ES-I3 (cell line): Measurements from ENCODE around the gene HSD11B2.

Experiments
- H3K36me3 ChIP-seq: 2 replicates; pipeline ENCODE4 v1.6.1; 2013; ENCODE audit warnings: mild to moderate bottlenecking, low read length, control low read depth, moderate library complexity; ENCODE audit not compliant: insufficient read depth
- H3K4me1 ChIP-seq: 2 replicates; pipeline ENCODE4 v1.6.1; 2013; ENCODE audit warnings: mild to moderate bottlenecking, control low read depth, low read length; ENCODE audit not compliant: insufficient read depth
- H3K9ac ChIP-seq: 2 replicates; pipeline ENCODE4 v1.6.1; 2013; ENCODE audit warnings: low read depth, mild to moderate bottlenecking, low read length, moderate library complexity
- H3K9me3 ChIP-seq: 2 replicates; pipeline ENCODE4 v1.6.1; 2013; ENCODE audit warnings: mild to moderate bottlenecking, low read length, moderate library complexity; ENCODE audit not compliant: control insufficient read depth, insufficient read depth

The HSD11B2 gene

GRCh38 chr16:67456391-67457081 lies 25.6 kb downstream of the HSD11B2 start:
- Histone ChIP-seq H3K9me3 (no peaks in the 10 kb centered on the region), H3K36me3 (no peaks in the 10 kb centered on the region), H3K9ac (no peak overlapping the region), H3K4me1 (no peaks in the 10 kb centered on the region; the same call in 1 of the 2 replicates)

- Histone ChIP-seq H3K36me3 (no peaks in the 10 kb centered on the region), H3K9me3 (no peaks in the 10 kb centered on the region), H3K9ac (no peak overlapping the region), H3K4me1 (no peaks in the 10 kb centered on the region; the same call in 1 of the 2 replicates)
Observed at GRCh38 chr16:67457611-67458010, 26.7 kb downstream of the HSD11B2 start.

- Histone ChIP-seq H3K9me3 (no peaks in the 10 kb centered on the region), H3K4me1 (no peaks in the 10 kb centered on the region; the same call in 1 of the 2 replicates), H3K36me3 (no peaks in the 10 kb centered on the region), H3K9ac (no peak overlapping the region)
Observed at GRCh38 chr16:67458121-67458641, 27.3 kb downstream of the HSD11B2 start.

GRCh38 chr16:67459066-67459860 lies 28.3 kb downstream of the HSD11B2 start:
- Histone ChIP-seq H3K9ac (no peak overlapping the region), H3K9me3 (no peaks in the 10 kb centered on the region), H3K4me1 (no peaks in the 10 kb centered on the region; the same call in 1 of the 2 replicates), H3K36me3 (no peaks in the 10 kb centered on the region)

GRCh38 chr16:67459861-67460150 lies 28.9 kb downstream of the HSD11B2 start:
- H3K9ac ChIP-seq, result no peak overlapping the region
- H3K36me3 ChIP-seq, result no peaks in the 10 kb centered on the region
- H3K9me3 ChIP-seq, result no peaks in the 10 kb centered on the region
- H3K4me1 ChIP-seq, result no peaks in the 10 kb centered on the region; the same call in 1 of the 2 replicates

- H3K4me1 ChIP-seq, result no peaks in the 10 kb centered on the region; the same call in 1 of the 2 replicates
- no peaks in the 10 kb centered on the region for H3K9me3 ChIP-seq
- H3K9ac ChIP-seq, result no peak overlapping the region
- no peaks in the 10 kb centered on the region for H3K36me3 ChIP-seq
Observed at GRCh38 chr16:67460168-67460567, 29.2 kb downstream of the HSD11B2 start.

- Histone ChIP-seq H3K36me3 (no peaks in the 10 kb centered on the region), H3K9ac (no peak overlapping the region), H3K4me1 (peaks cover 5% of the 10 kb centered on the region), H3K9me3 (no peaks in the 10 kb centered on the region)
Observed at GRCh38 chr16:67460961-67461360, 30.0 kb downstream of the HSD11B2 start.

GRCh38 chr16:67461600-67462278 lies 30.8 kb downstream of the HSD11B2 start:
- Histone ChIP-seq H3K9me3 (no peaks in the 10 kb centered on the region), H3K36me3 (no peaks in the 10 kb centered on the region), H3K4me1 (peaks cover 5% of the 10 kb centered on the region), H3K9ac (no peak overlapping the region)

- Histone ChIP-seq H3K36me3 (no peaks in the 10 kb centered on the region), H3K4me1 (peaks cover 5% of the 10 kb centered on the region), H3K9ac (no peak overlapping the region), H3K9me3 (no peaks in the 10 kb centered on the region)
Observed at GRCh38 chr16:67462279-67462655, 31.3 kb downstream of the HSD11B2 start.

GRCh38 chr16:67463059-67463458 lies 32.1 kb downstream of the HSD11B2 start:
- Histone ChIP-seq H3K4me1 (peaks cover 5% of the 10 kb centered on the region), H3K9me3 (no peaks in the 10 kb centered on the region), H3K36me3 (no peaks in the 10 kb centered on the region), H3K9ac (no peak overlapping the region)

- Histone ChIP-seq H3K9ac (no peak overlapping the region), H3K36me3 (no peaks in the 10 kb centered on the region), H3K9me3 (no peaks in the 10 kb centered on the region), H3K4me1 (peaks cover 5% of the 10 kb centered on the region)
Observed at GRCh38 chr16:67463691-67464090, 32.8 kb downstream of the HSD11B2 start.

- Histone ChIP-seq H3K36me3 (no peaks in the 10 kb centered on the region), H3K9me3 (no peaks in the 10 kb centered on the region), H3K4me1 (peaks cover 5% of the 10 kb centered on the region), H3K9ac (no peak overlapping the region)
Observed at GRCh38 chr16:67464565-67464964, 33.6 kb downstream of the HSD11B2 start.

- Histone ChIP-seq H3K9me3 (no peaks in the 10 kb centered on the region), H3K9ac (no peak overlapping the region), H3K4me1 (peaks cover 5% of the 10 kb centered on the region), H3K36me3 (no peaks in the 10 kb centered on the region)
Observed at GRCh38 chr16:67466581-67466980, 35.7 kb downstream of the HSD11B2 start.

GRCh38 chr16:67468731-67469130 lies 37.8 kb downstream of the HSD11B2 start:
- no peaks in the 10 kb centered on the region for H3K9me3 ChIP-seq
- no peaks in the 10 kb centered on the region for H3K36me3 ChIP-seq
- peaks cover 5% of the 10 kb centered on the region for H3K4me1 ChIP-seq
- no peak overlapping the region for H3K9ac ChIP-seq
